Activated gamma-delta T cell treated with anti-CD3 and anti-CD28 coated beads, Interleukin-2, amount 50 U/mL, for 16 hours (primary cell): ENCODE results near the gene ZNF862.

ENCODE experiments used
- DNase-seq: peaks from one replicate; pipeline ENCODE4 v3.0.0-alpha.2; 2020; ENCODE audit warnings: low read depth

ZNF862 gene

DNA sequence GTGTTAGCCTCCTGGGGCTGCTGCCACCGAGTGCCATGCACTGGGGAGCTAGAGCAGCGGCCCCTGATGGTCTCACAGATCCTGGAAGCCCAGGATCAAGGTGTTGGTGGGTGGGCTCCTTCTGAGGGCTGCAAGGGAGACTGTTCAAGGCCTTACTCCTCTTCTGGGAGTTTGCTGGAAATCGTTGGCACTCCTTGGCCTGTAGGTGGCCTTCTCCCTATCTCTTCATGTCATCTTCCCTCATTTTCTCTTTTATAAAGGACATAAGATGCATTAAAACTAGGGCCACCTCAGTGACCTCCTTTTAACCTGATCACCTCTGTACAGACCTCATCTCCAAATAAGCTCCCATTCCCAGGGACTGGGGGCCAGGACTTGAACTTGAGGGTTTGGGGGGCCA is 27.0 kb upstream of the ZNF862 start:
- no peak for DNase-seq

- no peak for DNase-seq
Measured at GRCh38 chr7:149811831-149812490, 26.2 kb upstream of the ZNF862 start.

DNA sequence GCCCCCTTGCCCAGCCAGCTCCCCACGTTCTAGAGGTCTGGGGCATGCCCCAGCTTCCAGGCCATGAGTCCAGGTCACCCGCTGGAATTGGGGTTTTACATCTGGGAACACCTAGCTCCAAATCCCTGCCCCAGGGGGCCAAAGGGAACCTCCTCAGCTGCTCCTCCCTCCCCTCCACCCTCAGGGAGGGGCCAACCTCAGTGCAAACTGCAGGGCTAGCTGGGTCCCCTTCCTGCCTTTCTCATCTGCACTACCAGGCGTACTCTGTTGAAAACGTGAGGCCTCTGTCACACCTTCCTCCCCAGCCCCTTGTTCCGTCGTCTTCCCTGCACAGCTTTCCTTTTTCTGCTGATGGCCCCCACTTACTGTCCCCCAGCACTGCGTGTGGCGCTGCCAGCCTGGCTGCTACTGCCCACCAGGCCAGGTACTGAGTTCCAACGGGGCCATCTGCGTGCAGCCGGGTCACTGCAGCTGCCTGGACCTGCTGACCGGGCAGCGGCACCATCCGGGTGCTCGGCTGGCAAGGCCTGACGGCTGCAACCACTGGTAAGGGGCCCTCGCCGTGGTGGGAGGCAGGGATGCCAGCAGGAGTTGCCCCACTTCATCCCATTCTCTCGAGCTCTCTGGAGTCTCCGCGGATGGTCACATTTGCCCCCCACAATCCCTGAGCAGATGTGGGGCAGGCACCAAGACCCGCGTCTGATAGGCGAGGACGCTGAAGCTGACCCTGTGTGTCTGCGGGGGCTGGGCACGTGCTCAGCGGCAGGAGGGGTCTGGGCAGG is 24.7 kb upstream of the ZNF862 start:
- no peak for DNase-seq

GRCh38 chr7:149814494-149814893 is 23.7 kb upstream of the ZNF862 start:
- no peak for DNase-seq

DNA sequence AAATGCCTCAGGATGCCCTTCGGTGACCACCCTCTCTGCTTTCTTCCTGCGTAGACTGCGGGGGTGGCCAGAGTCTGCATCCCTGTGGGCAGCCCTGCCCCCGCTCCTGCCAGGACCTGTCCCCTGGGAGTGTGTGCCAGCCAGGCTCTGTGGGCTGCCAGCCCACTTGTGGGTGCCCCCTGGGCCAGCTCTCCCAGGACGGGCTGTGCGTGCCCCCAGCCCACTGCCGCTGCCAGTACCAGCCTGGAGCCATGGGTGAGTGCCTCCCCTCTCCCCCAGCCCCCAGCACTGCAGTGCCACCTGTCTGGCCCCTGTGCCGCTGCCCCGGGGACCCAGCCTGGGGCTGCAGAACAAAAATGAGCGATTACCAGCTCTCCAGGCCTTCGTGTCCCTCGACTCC is 23.1 kb upstream of the ZNF862 start:
- DNase-seq, result no peak

DNA sequence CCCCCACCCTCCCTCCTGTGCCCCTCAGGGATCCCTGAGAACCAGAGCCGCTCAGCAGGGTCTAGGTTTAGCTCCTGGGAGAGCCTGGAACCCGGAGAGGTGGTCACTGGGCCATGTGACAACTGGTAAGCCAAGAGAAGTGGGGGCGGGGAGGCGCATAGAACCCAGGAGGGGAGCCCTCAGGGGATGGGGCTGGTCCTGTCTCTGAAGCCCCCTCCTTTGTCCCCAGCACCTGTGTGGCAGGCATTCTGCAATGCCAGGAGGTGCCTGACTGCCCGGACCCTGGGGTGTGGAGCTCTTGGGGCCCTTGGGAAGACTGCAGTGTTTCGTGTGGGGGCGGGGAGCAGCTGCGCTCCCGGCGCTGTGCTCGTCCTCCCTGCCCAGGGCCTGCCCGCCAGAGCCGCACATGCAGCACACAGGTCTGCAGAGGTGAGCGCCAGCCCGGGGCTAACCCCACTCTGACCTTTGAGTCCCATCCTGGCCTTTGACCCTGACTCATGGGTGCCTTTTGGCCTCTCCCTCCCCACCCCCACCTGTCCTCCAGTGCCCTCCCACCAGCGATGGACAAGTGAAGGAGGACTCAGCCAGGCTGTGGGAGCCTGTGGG is 22.4 kb upstream of the ZNF862 start:
- DNase-seq, result no peak

DNA sequence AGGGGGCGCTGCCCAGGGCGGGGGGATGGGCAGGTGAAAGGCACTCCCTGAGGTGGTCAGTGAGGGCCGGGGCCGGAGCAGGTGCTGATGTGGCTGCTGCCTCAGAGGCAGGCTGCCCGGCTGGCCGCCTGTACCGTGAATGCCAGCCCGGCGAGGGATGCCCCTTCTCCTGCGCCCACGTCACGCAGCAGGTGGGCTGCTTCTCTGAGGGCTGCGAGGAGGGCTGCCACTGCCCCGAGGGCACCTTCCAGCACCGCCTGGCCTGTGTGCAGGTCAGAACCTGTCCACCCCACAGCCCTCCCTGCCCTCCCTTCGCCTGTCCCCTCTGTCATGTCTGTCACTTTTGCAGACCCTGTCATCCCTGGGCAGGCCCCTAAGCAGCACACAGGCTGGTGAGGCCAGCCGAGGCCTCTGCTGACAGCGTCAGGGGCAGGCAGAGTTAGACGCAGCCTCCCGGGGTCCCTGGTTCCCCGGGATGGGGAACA is 21.9 kb upstream of the ZNF862 start:
- DNase-seq, result no peak

DNA sequence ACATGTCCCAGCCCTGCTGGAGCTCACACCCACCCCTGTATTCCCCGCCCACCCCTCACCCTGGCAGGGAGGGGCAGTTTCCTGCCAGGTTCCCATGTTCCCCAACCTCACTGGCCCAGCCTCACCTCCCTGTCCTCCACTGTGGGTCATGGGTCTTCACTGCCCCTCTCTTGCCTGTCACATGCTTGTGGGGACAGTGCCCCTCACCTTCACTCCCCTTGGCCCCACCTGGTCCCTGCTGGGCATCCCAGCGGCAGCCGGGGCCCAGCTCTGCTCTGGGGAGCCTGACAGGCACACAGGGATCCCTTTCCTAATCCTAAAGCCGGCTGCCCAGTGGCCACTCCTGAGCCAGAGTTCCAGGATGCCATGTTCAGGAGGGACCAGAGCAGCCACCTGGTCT is 21.4 kb upstream of the ZNF862 start:
- DNase-seq, result no peak

- DNase-seq, result no peak
Measured at GRCh38 chr7:149817301-149817771, 20.8 kb upstream of the ZNF862 start.

DNA sequence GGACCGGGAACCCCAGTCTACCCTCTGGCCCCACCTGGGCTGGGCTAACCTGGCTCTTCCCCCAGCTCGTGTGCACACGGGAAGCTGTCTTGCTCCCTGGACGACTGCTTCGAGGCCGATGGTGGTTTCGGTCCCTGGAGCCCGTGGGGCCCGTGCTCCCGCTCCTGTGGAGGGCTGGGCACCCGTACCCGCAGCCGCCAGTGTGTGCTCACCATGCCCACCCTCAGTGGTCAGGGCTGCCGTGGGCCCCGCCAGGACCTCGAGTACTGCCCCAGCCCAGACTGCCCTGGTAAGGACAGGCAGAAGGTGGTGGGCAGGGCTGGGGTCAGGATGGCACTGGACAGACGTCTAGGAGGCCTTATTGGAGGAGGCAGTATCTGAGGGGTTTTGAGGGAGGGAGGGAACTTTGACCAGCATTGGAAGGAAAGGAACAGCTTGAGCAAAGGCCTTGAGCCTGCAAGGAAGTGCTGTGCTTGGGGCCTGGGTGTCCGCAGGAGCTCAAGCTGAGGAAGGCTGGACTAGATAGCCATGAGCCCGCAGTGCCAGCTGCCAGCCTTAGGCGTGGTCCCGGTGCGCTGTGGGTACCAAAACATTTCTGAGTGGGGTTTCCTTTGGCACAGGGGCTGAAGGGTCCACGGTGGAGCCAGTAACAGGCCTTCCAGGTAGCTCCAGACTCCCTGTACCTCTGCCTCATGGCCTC is 20.2 kb upstream of the ZNF862 start:
- DNase-seq, result no peak

- DNase-seq, result no peak
Measured at GRCh38 chr7:149818536-149818840, 19.7 kb upstream of the ZNF862 start.

GRCh38 chr7:149819141-149819960 is 18.8 kb upstream of the ZNF862 start:
- no peak for DNase-seq

- no peak for DNase-seq
Measured at GRCh38 chr7:149819961-149820340, 18.2 kb upstream of the ZNF862 start.

DNA sequence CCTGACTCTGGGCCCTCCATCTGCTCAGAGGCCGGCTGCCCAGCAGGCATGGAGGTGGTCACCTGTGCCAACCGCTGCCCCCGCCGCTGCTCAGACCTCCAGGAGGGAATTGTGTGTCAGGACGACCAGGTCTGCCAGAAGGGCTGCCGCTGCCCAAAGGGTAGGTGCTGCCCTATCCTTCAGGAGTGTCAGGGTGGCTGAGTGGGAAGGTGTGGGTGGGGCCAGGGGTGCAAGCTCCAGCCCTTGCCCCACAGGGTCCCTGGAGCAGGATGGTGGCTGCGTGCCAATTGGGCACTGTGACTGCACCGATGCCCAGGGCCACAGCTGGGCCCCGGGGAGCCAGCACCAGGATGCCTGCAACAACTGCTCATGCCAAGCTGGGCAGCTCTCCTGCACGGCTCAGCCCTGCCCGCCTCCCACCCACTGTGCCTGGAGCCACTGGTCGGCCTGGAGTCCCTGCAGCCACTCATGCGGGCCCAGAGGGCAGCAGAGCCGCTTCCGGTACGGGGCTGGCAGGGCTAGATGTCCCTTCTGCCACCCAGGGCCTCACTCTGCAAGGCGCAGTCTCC is 17.5 kb upstream of the ZNF862 start:
- no peak for DNase-seq

- DNase-seq, result no peak
Measured at GRCh38 chr7:149821191-149822148, 16.7 kb upstream of the ZNF862 start.

DNA sequence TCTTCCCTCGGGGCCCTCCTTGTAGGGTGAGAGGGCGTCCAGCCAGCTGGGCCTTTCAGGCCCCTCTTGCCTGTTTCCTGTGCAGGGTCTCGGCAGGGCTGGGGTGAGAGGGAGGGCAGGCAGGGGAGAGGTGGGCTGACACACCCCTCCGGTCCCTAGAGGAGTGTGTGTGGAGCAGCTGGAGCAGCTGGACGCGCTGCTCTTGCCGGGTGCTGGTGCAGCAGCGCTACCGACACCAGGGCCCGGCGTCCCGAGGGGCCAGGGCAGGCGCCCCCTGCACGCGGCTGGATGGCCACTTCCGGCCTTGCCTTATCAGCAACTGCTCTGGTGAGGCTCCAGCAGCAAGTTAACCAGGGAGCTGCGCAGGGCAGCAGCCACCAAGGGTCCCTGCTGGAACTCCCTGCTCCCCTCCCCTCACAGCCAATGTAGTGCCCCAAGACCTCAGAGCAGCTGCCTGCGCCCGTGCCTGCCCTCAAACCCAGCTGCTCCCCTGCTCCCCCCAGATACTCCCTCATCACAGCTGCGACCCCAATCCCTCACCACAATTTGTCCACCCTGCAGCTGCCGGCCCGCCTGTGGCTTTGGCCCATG is 15.7 kb upstream of the ZNF862 start:
- DNase-seq, result no peak

DNA sequence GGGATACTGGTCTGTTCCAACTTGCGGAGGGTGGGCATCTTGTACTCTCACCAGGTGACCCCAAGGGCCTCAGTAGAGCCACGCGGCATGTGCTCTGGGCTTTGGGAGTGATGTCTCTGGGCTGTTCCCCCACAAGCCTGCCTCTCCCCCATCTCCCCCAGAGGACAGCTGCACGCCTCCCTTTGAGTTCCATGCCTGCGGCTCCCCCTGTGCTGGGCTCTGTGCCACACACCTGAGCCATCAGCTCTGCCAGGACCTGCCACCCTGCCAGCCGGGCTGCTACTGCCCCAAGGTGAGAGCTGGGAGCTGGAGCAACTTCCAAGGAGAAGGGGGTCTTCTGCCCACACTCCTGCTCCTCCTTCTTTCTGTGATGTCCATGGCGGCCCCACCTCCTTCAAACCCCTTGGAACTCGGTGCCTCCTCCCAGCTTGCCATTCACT is 15.0 kb upstream of the ZNF862 start:
- DNase-seq, result no peak

- DNase-seq, result no peak
Measured at GRCh38 chr7:149823631-149824199, 14.5 kb upstream of the ZNF862 start.

- DNase-seq, result no peak
Measured at GRCh38 chr7:149824301-149824741, 13.9 kb upstream of the ZNF862 start.
